Activated CD8-positive, alpha-beta T cell treated with anti-CD3 and anti-CD28 coated beads for 36 hours (primary cell): Measurements from ENCODE around the gene OR11L1. TPM values are rescaled to one million over a fixed set of nuclear protein-coding genes. Genes with fewer than 3 reads are reported as not detected.

Source experiments
- ATAC-seq: fragments of 200-7000 bp; cut with Tn5 transposase; one replicate; pipeline ENCODE4 v1.10.0; 2021; ENCODE audit warnings: mild to moderate bottlenecking, moderate library complexity
- CTCF ChIA-PET: fragments of 350-600 bp; sonication (Branson Sonifier 250); formaldehyde crosslinking; loops from one replicate; lab custom pipeline; 2021; ENCODE audit warnings: antibody characterized with exemption; lab: Charles Lee
- POLR2A ChIA-PET: fragments of 350-600 bp; sonication (Branson Sonifier 250); formaldehyde crosslinking; loops from one replicate; lab custom pipeline; 2021; ENCODE audit warnings: antibody characterized with exemption; lab: Charles Lee
- DNase-seq: peaks from one replicate; pipeline ENCODE4 v3.0.0-alpha.2; 2020
- H3K27ac Mint-ChIP-seq: one replicate; pipeline ENCODE4 v1.8.0; 2021; ENCODE audit warnings: mild to moderate bottlenecking, mixed read lengths
- H3K27me3 Mint-ChIP-seq: one replicate; pipeline ENCODE4 v1.8.0; 2021; ENCODE audit warnings: mixed read lengths
- H3K36me3 Mint-ChIP-seq: one replicate; pipeline ENCODE4 v1.8.0; 2021; ENCODE audit warnings: low read depth, mixed read lengths
- H3K4me1 Mint-ChIP-seq: one replicate; pipeline ENCODE4 v1.8.0; 2021; ENCODE audit warnings: low read depth, mixed read lengths
- H3K4me3 Mint-ChIP-seq: one replicate; pipeline ENCODE4 v1.8.0; 2021; ENCODE audit warnings: mild to moderate bottlenecking, moderate library complexity, mixed read lengths
- H3K9me3 Mint-ChIP-seq: one replicate; pipeline ENCODE4 v1.8.0; 2021; ENCODE audit warnings: mixed read lengths
- intact Hi-C: fragments of 100-400 bp; cut with micrococcal nuclease; formaldehyde crosslinking; loops from one replicate; pipeline ENCODE4 v1.10.0; 2022
- total RNA-seq, 2 experiments: library from RNA; stranded (reverse); gene quantifications; one replicate each; pipeline ENCODE4 v1.2.3, GENCODE V29; 2021
- TF ChIP-seq, protein P1 (sequence below): fragments of 200-600 bp; IDR thresholded peaks from one replicate; pipeline ENCODE4 v1.8.0; 2022; ENCODE audit warnings: antibody characterized with exemption, mild to moderate bottlenecking

Gene OR11L1
- not detected for total RNA-seq

- Mint-ChIP-seq H3K27ac (no peak within 1 kb of the TSS), H3K4me3 (no peak within 1 kb of the TSS), H3K9me3 (no peaks in the 10 kb centered on the region), H3K4me1 (peaks cover 3% of the 10 kb centered on the region), H3K27me3 (no peaks in the 10 kb centered on the region), H3K36me3 (no peaks in the 10 kb centered on the region)
- TF ChIP-seq, protein P1, sequence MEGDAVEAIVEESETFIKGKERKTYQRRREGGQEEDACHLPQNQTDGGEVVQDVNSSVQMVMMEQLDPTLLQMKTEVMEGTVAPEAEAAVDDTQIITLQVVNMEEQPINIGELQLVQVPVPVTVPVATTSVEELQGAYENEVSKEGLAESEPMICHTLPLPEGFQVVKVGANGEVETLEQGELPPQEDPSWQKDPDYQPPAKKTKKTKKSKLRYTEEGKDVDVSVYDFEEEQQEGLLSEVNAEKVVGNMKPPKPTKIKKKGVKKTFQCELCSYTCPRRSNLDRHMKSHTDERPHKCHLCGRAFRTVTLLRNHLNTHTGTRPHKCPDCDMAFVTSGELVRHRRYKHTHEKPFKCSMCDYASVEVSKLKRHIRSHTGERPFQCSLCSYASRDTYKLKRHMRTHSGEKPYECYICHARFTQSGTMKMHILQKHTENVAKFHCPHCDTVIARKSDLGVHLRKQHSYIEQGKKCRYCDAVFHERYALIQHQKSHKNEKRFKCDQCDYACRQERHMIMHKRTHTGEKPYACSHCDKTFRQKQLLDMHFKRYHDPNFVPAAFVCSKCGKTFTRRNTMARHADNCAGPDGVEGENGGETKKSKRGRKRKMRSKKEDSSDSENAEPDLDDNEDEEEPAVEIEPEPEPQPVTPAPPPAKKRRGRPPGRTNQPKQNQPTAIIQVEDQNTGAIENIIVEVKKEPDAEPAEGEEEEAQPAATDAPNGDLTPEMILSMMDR: no peak
- intact Hi-C loops: no loop called here
- ATAC-seq (no peak), DNase-seq (no peak)
- ChIA-PET POLR2A (no interaction called here), CTCF (no interaction called here)
Observed at GRCh38 chr1:247841796-247842195, at the start of gene OR11L1. TSS of gene OR11L1 (minus strand) at chr1:247841896. CDS start at chr1:247841896, 0 bp downstream.

- H3K36me3 Mint-ChIP-seq: no peaks in the 10 kb centered on the region
- H3K9me3 Mint-ChIP-seq: no peaks in the 10 kb centered on the region
- DNase-seq (peak; percentile 6), ATAC-seq (no peak)
- intact Hi-C loops: no loop called here
- ChIA-PET POLR2A (no interaction called here), CTCF (no interaction called here)
- no peak overlapping the region for H3K4me3 Mint-ChIP-seq
- no peaks in the 10 kb centered on the region for H3K27me3 Mint-ChIP-seq
- TF ChIP-seq, protein P1: no peak
- no peak overlapping the region for H3K27ac Mint-ChIP-seq
- no peaks in the 10 kb centered on the region for H3K4me1 Mint-ChIP-seq
Observed at GRCh38 chr1:247884797-247885413, 43.2 kb upstream of the OR11L1 start.

GRCh38 chr1:247883346-247883745 is 41.6 kb upstream of the OR11L1 start:
- H3K9me3 Mint-ChIP-seq: no peaks in the 10 kb centered on the region
- H3K27me3 Mint-ChIP-seq: no peaks in the 10 kb centered on the region
- H3K4me1 Mint-ChIP-seq: no peaks in the 10 kb centered on the region
- DNase-seq (no peak), ATAC-seq (no peak)
- no peaks in the 10 kb centered on the region for H3K36me3 Mint-ChIP-seq
- POLR2A ChIA-PET: no interaction called here
- TF ChIP-seq, protein P1: no peak
- CTCF ChIA-PET: no interaction called here
- H3K4me3 Mint-ChIP-seq: no peak overlapping the region
- H3K27ac Mint-ChIP-seq: no peak overlapping the region
- intact Hi-C loops: no loop called here

- Mint-ChIP-seq H3K36me3 (no peaks in the 10 kb centered on the region), H3K9me3 (no peaks in the 10 kb centered on the region), H3K27me3 (peaks cover 8% of the 10 kb centered on the region), H3K27ac (no peak overlapping the region), H3K4me1 (no peaks in the 10 kb centered on the region), H3K4me3 (no peak overlapping the region)
- intact Hi-C loops: no loop called here
- ChIA-PET POLR2A (no interaction called here), CTCF (no interaction called here)
- ATAC-seq (no peak), DNase-seq (no peak)
- TF ChIP-seq, protein P1: no peak
Observed at GRCh38 chr1:247865416-247865815, 23.7 kb upstream of the OR11L1 start.

- intact Hi-C loops: no loop called here
- Mint-ChIP-seq H3K4me3 (no peak overlapping the region), H3K9me3 (no peaks in the 10 kb centered on the region), H3K4me1 (no peaks in the 10 kb centered on the region), H3K27me3 (peaks cover 9% of the 10 kb centered on the region), H3K27ac (no peak overlapping the region), H3K36me3 (no peaks in the 10 kb centered on the region)
- ATAC-seq: no peak
- ChIA-PET POLR2A (no interaction called here), CTCF (no interaction called here)
- DNase-seq: no peak
- TF ChIP-seq, protein P1: no peak
Observed at GRCh38 chr1:247864644-247865043, 22.9 kb upstream of the OR11L1 start.
